GM12875 (cell line): ENCODE results near the gene IMMT.

ENCODE experiments used
- H3K4me3 ChIP-seq: one replicate; pipeline ENCODE4 v1.5.1; 2011; ENCODE audit warnings: low read depth, low read length, control low read depth
- CTCF ChIP-seq: IDR thresholded peaks from 2 replicates; pipeline ENCODE4 v1.5.1; 2011; ENCODE audit warnings: low read depth, mild to moderate bottlenecking, control low read depth, inconsistent platforms, low read length, moderate library complexity, borderline replicate concordance; ENCODE audit not compliant: insufficient read depth

IMMT gene

GRCh38 chr2:86239326-86239725, 44.1 kb upstream of the IMMT start:
- no peak for TF ChIP-seq CTCF
- H3K4me3 ChIP-seq = no peak overlapping the region

GRCh38 chr2:86238354-86238753, 43.1 kb upstream of the IMMT start:
- no peak overlapping the region for H3K4me3 ChIP-seq
- no peak for TF ChIP-seq CTCF

GRCh38 chr2:86237172-86237571, 41.9 kb upstream of the IMMT start:
- no peak overlapping the region for H3K4me3 ChIP-seq
- TF ChIP-seq CTCF = no peak

GRCh38 chr2:86235196-86235980, 40.1 kb upstream of the IMMT start:
- no peak for TF ChIP-seq CTCF
- H3K4me3 ChIP-seq = no peak overlapping the region

- H3K4me3 ChIP-seq = no peak overlapping the region
- no peak for TF ChIP-seq CTCF
Measured at GRCh38 chr2:86234563-86235131, 39.4 kb upstream of the IMMT start.

GRCh38 chr2:86233436-86233835, 38.2 kb upstream of the IMMT start:
- no peak for TF ChIP-seq CTCF
- H3K4me3 ChIP-seq = no peak overlapping the region

GRCh38 chr2:86232910-86233309, 37.6 kb upstream of the IMMT start:
- H3K4me3 ChIP-seq = no peak overlapping the region
- TF ChIP-seq CTCF = no peak
